CD4-positive, alpha-beta memory T cell (primary cell): ENCODE measurements around the gene EBF4. TPM values are rescaled to one million over a fixed set of nuclear protein-coding genes. Genes with fewer than 3 reads are reported as not detected.

Experiments
- CTCF ChIA-PET: fragments of 350-600 bp; sonication (Branson Sonifier 250); formaldehyde crosslinking; loops from one replicate; lab custom pipeline; 2021; ENCODE audit warnings: inconsistent platforms; ENCODE audit not compliant: partially characterized antibody; lab: Charles Lee
- POLR2A ChIA-PET: fragments of 350-600 bp; sonication (Branson Sonifier 250); formaldehyde crosslinking; loops from one replicate; lab custom pipeline; 2021; ENCODE audit not compliant: partially characterized antibody; lab: Charles Lee
- DNase-seq, 5 donors: peaks; one replicate each; pipeline versions ENCODE4 v3.0.0 to v3.0.0-alpha.2; 2020 to 2022; ENCODE audit warnings: mixed read lengths in 1 of 5
- H3K27ac ChIP-seq: one replicate; pipeline ENCODE4 v1.7.0; 2013; ENCODE audit warnings: low read depth, low read length
- H3K27me3 ChIP-seq: 2 replicates; pipeline ENCODE4 v1.7.0; 2013; ENCODE audit warnings: mild to moderate bottlenecking, low read length, moderate library complexity; ENCODE audit not compliant: insufficient read depth
- H3K36me3 ChIP-seq: 2 replicates; pipeline ENCODE4 v1.7.0; 2013; ENCODE audit warnings: mild to moderate bottlenecking, low read length, moderate library complexity; ENCODE audit not compliant: insufficient read depth
- H3K4me1 ChIP-seq: 2 replicates; pipeline ENCODE4 v1.7.0; 2013; ENCODE audit warnings: mild to moderate bottlenecking, low read length, moderate library complexity; ENCODE audit not compliant: insufficient read depth
- H3K4me3 ChIP-seq, 2 donors: one replicate each; pipeline ENCODE4 v1.7.0; 2013; ENCODE audit warnings: low read length in 2 of 2, mild to moderate bottlenecking in 1 of 2
- H3K9me3 ChIP-seq, 2 donors: one replicate each; pipeline ENCODE4 v1.7.0; 2013; ENCODE audit warnings: low read length in 2 of 2, control low read depth in 1 of 2; ENCODE audit not compliant: control insufficient read depth in 1 of 2
- H3K27ac Mint-ChIP-seq, 7 donors: one replicate each; pipeline ENCODE4 v1.8.0; 2020 to 2021; ENCODE audit warnings: mixed read lengths in 7 of 7, mild to moderate bottlenecking in 6 of 7, inconsistent platforms in 3 of 7, moderate library complexity in 3 of 7
- H3K27me3 Mint-ChIP-seq, 2 donors: one replicate each; pipeline ENCODE4 v1.8.0; 2020 to 2021; ENCODE audit warnings: mixed read lengths in 2 of 2
- H3K36me3 Mint-ChIP-seq, 2 donors: one replicate each; pipeline ENCODE4 v1.8.0; 2020 to 2021; ENCODE audit warnings: mixed read lengths in 2 of 2, inconsistent platforms in 1 of 2, mild to moderate bottlenecking in 1 of 2
- H3K4me1 Mint-ChIP-seq, 4 donors: one replicate each; pipeline ENCODE4 v1.8.0; 2020 to 2021; ENCODE audit warnings: mixed read lengths in 4 of 4, mild to moderate bottlenecking in 1 of 4
- H3K4me3 Mint-ChIP-seq, 8 donors: one replicate each; pipeline ENCODE4 v1.8.0; 2020 to 2021; ENCODE audit warnings: mixed read lengths in 8 of 8, mild to moderate bottlenecking in 7 of 8, moderate library complexity in 6 of 8, inconsistent platforms in 3 of 8
- H3K9me3 Mint-ChIP-seq, 8 donors: one replicate each; pipeline ENCODE4 v1.8.0; 2020 to 2021; ENCODE audit warnings: mixed read lengths in 8 of 8, mild to moderate bottlenecking in 5 of 8, inconsistent platforms in 3 of 8, moderate library complexity in 1 of 8
- intact Hi-C: fragments of 100-400 bp; cut with micrococcal nuclease; formaldehyde crosslinking; loops from one replicate; pipeline ENCODE4 v1.15.1; 2023
- polyA plus RNA-seq, 2 donors: library from polyadenylated mRNA; unstranded; fragments of 300-500 nt; fragmentation: Illumina TruSeq; gene quantifications; one replicate each; pipeline ENCODE4 v1.2.3, GENCODE V29; 2021
- total RNA-seq, 2 experiments: library from RNA; stranded (reverse); gene quantifications; one replicate each; pipeline ENCODE4 v1.2.3, GENCODE V29; 2021

Gene EBF4
- total and polyA plus RNA-seq, 4 experiments from 2014 or later, result 0.65 to 3.1 (median 2.8) TPM; not detected in 1

DNA sequence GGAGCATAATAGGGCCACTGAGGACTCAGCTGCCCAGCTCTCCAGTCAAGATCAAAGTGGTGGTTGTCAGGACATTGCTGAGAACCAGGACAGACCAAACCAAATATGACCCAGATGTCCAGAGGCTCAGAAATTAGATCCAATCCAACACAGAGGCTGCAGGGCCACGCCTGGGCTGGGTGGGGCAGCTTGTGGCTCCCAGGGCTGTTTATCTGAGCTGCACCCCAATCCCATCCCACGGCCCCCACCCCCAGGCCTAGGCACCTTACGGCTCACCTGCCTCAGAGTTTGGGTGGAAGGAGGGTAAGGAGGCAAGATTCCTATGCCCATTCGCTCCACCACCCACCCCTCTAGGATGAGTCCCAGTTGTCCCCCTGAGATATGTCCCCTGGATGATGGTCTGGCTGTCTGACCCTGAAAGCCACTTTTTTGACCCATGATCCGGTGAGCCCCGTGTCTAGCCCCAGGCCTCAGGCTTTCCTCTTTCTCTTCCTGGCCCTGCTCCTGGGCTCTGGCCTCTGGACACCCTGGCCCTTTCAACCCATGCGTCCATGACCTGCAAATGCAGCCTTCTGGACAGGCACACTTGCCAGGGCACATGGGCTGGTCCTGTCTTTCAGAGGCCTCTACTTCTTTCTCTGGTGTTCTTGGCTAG, 67.8 kb downstream of the EBF4 start:
- Mint-ChIP-seq H3K27me3 (peaks cover 9 to 18% of the 10 kb centered on the region in 2 donors), H3K4me1 (peaks cover 0 to 6% (median under 1%) of the 10 kb centered on the region in 4 donors), H3K36me3 (no peaks in the 10 kb centered on the region), H3K27ac (no peak overlapping the region), H3K9me3 (no peaks in the 10 kb centered on the region), H3K4me3 (no peak overlapping the region)
- ChIA-PET POLR2A (no interaction called here), CTCF (interaction anchor here (0.8 kb wide), 1 partner anchor 17 kb away, joined by 3 read pairs; no protein-coding TSS in a partner anchor)
- no peaks in the 10 kb centered on the region for H3K27me3 ChIP-seq
- intact Hi-C loops, result no loop called here
- H3K27ac ChIP-seq, result no peak overlapping the region
- DNase-seq, result no peak
- no peaks in the 10 kb centered on the region for H3K36me3 ChIP-seq
- no peaks in the 10 kb centered on the region for H3K4me1 ChIP-seq
- H3K4me3 ChIP-seq, result no peak overlapping the region
- H3K9me3 ChIP-seq, result no peaks in the 10 kb centered on the region

DNA sequence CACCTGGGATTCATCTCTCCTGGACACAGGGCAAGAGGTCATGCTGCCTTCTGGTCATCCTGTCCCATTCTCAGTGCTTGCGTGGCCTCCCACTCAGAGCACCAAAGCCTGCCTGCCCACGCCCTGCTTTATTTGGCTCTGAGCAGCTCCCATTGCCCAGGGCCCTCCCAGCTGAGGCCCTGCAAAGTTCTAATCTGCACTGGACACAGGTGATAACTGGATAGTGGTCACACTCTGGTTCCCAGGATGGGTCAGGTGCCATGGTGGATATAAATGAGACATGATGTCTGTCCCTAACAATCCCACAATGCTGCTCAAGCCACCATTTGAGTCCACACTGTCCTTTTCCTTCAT, 68.3 kb downstream of the EBF4 start:
- Histone ChIP-seq H3K4me1 (no peaks in the 10 kb centered on the region), H3K36me3 (no peaks in the 10 kb centered on the region), H3K27ac (no peak overlapping the region), H3K27me3 (no peaks in the 10 kb centered on the region), H3K9me3 (no peaks in the 10 kb centered on the region), H3K4me3 (no peak overlapping the region)
- Mint-ChIP-seq H3K36me3 (no peaks in the 10 kb centered on the region), H3K4me1 (peaks cover 0 to 6% (median under 1%) of the 10 kb centered on the region in 4 donors), H3K4me3 (no peak overlapping the region), H3K27ac (no peak overlapping the region), H3K27me3 (peaks cover 9 to 18% of the 10 kb centered on the region in 2 donors), H3K9me3 (no peaks in the 10 kb centered on the region)
- ChIA-PET CTCF (interaction anchor here (1.6 kb wide), 1 partner anchor 47 kb away, joined by 4 read pairs; no protein-coding TSS in a partner anchor), POLR2A (no interaction called here)
- DNase-seq, result no peak
- intact Hi-C loops, result no loop called here

DNA sequence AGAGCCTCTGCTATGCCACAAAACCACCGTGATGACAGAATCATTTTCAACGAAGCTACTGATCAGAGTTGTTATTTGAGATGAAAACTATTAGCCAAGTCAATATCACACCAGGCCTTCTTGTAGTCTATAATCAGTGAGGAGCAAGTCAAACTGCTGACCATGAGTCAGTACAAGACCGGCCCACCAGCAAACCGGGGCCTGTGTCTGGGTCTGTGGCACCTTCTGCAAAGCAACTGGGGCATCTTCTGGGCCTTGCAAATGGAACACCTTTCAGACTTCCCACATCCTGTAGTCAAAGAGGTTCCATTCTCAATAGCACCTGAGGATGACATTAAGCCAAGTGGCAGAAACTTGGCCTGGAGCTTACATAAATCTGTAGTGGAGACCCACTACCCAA, 69.3 kb downstream of the EBF4 start:
- Mint-ChIP-seq H3K4me1 (no peaks in the 10 kb centered on the region), H3K36me3 (no peaks in the 10 kb centered on the region), H3K27me3 (peaks cover 7 to 13% of the 10 kb centered on the region in 2 donors), H3K9me3 (no peaks in the 10 kb centered on the region), H3K4me3 (no peak overlapping the region), H3K27ac (no peak overlapping the region)
- Histone ChIP-seq H3K27me3 (no peaks in the 10 kb centered on the region), H3K4me1 (no peaks in the 10 kb centered on the region), H3K9me3 (no peaks in the 10 kb centered on the region), H3K36me3 (no peaks in the 10 kb centered on the region), H3K27ac (no peak overlapping the region), H3K4me3 (no peak overlapping the region)
- intact Hi-C loops, result no loop called here
- no peak for DNase-seq
- ChIA-PET CTCF (interaction anchor here (1.0 to 1.9 kb wide), 3 partner anchors 9 to 48 kb away, joined by 3 to 4 read pairs (median 4); no protein-coding TSS in a partner anchor), POLR2A (interaction anchor here (1.4 kb wide), 1 partner anchor 33 kb away, joined by 3 read pairs; no protein-coding TSS in a partner anchor)

GRCh38 chr20:2762578-2763131, 70.1 kb downstream of the EBF4 start:
- H3K27me3 Mint-ChIP-seq, result peaks cover 14 to 18% of the 10 kb centered on the region in 2 donors
- CTCF ChIA-PET, result interaction anchor here (0.6 to 1.9 kb wide), 5 partner anchors 9 to 75 kb away, joined by 3 to 4 read pairs (median 3); no protein-coding TSS in a partner anchor

DNA sequence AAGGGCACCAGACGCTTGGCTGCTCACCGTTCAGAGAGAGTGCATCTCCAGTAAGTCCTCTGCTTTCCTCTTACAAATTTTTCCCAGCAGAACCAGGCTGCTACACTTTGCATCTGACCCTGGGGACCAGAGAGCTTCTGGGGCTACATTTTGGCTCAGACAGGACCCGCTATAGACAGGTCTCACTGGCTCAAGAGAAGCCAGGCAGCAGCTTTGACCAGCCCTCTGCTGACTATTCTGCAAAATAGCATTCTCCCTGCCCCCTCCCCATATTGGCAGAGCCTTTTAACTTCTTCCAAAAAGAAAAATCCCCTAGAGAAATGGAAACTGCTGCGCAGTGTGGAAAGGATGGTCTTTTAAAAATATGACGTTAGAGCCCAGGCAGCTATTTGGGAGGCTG, 70.6 kb downstream of the EBF4 start:
- no peaks in the 10 kb centered on the region for H3K4me1 ChIP-seq
- CTCF ChIA-PET, result interaction anchor here (0.6 to 1.9 kb wide), 4 partner anchors 10 to 75 kb away, joined by 3 to 4 read pairs (median 3); no protein-coding TSS in a partner anchor

More at GRCh38 chr20:2762578-2763131, 70.1 kb downstream of the EBF4 start:
- H3K4me1 Mint-ChIP-seq, result no peaks in the 10 kb centered on the region
- no peak overlapping the region for H3K4me3 Mint-ChIP-seq
- H3K9me3 Mint-ChIP-seq, result no peaks in the 10 kb centered on the region
- DNase-seq, result no peak
- H3K9me3 ChIP-seq, result no peaks in the 10 kb centered on the region
- no peaks in the 10 kb centered on the region for H3K27me3 ChIP-seq
- H3K36me3 ChIP-seq, result no peaks in the 10 kb centered on the region
- POLR2A ChIA-PET, result interaction anchor here (0.5 to 1.4 kb wide), 2 partner anchors 33 to 126 kb away, joined by 3 to 5 read pairs; no protein-coding TSS in a partner anchor
- H3K36me3 Mint-ChIP-seq, result no peaks in the 10 kb centered on the region
- intact Hi-C loops, result no loop called here
- H3K4me3 ChIP-seq, result no peak overlapping the region
- H3K27ac ChIP-seq, result no peak overlapping the region
- H3K4me1 ChIP-seq, result no peaks in the 10 kb centered on the region
- H3K27ac Mint-ChIP-seq, result no peak overlapping the region

GRCh38 chr20:2767768-2768631, 75.4 kb downstream of the EBF4 start:
- Histone ChIP-seq H3K9me3 (no peaks in the 10 kb centered on the region), H3K4me3 (no peak overlapping the region), H3K27me3 (no peaks in the 10 kb centered on the region), H3K27ac (no peak overlapping the region), H3K36me3 (no peaks in the 10 kb centered on the region), H3K4me1 (no peaks in the 10 kb centered on the region)
- intact Hi-C loops, result no loop called here
- no peak for DNase-seq
- POLR2A ChIA-PET, result interaction anchor here (0.8 kb wide), 1 partner anchor 54 kb away, joined by 3 read pairs; no protein-coding TSS in a partner anchor
- Mint-ChIP-seq H3K4me3 (no peak overlapping the region), H3K27me3 (peaks cover 7 to 15% of the 10 kb centered on the region in 2 donors), H3K36me3 (no peaks in the 10 kb centered on the region), H3K27ac (no peak overlapping the region), H3K4me1 (peaks cover 0 to 5% (median 0%) of the 10 kb centered on the region in 4 donors), H3K9me3 (no peaks in the 10 kb centered on the region)
- CTCF ChIA-PET, result interaction anchor here (1.3 kb wide), 1 partner anchor 15 kb away, joined by 3 read pairs; no protein-coding TSS in a partner anchor

More for the DNA sequence above, 70.6 kb downstream of the EBF4 start:
- Histone ChIP-seq H3K27ac (no peak overlapping the region), H3K4me3 (no peak overlapping the region), H3K9me3 (no peaks in the 10 kb centered on the region), H3K27me3 (no peaks in the 10 kb centered on the region), H3K36me3 (no peaks in the 10 kb centered on the region)
- Mint-ChIP-seq H3K36me3 (no peaks in the 10 kb centered on the region), H3K27me3 (peaks cover 15 to 16% of the 10 kb centered on the region in 2 donors), H3K4me3 (no peak overlapping the region), H3K27ac (no peak overlapping the region), H3K4me1 (no peaks in the 10 kb centered on the region), H3K9me3 (no peaks in the 10 kb centered on the region)
- intact Hi-C loops, result no loop called here
- DNase-seq, result no peak
- POLR2A ChIA-PET, result interaction anchor here (1.4 kb wide), 1 partner anchor 34 kb away, joined by 3 read pairs; no protein-coding TSS in a partner anchor
